PFSK-1 (cell line): ENCODE data around the gene ANKH.

ENCODE experiments used
- POLR2AphosphoS5 ChIP-seq: IDR thresholded peaks from 2 replicates; pipeline ENCODE4 v1.6.1; 2012; ENCODE audit warnings: low read depth, mild to moderate bottlenecking, control low read depth, low read length, moderate library complexity
- TAF1 ChIP-seq: IDR thresholded peaks from 2 replicates; pipeline ENCODE4 v1.6.1; 2012; ENCODE audit warnings: low read length, control low read depth, borderline replicate concordance; ENCODE audit not compliant: insufficient read depth
- TF ChIP-seq, protein P1 (sequence below), 2 experiments: IDR thresholded peaks; 2 replicates each; pipeline versions ENCODE4 v1.6.1 to v1.8.0; 2011 to 2012; ENCODE audit warnings: low read depth in 2 of 2, low read length in 2 of 2, control low read depth in 1 of 2, inconsistent platforms in 1 of 2, mild to moderate bottlenecking in 1 of 2, moderate library complexity in 1 of 2; ENCODE audit not compliant: insufficient read depth in 1 of 2

DNA sequence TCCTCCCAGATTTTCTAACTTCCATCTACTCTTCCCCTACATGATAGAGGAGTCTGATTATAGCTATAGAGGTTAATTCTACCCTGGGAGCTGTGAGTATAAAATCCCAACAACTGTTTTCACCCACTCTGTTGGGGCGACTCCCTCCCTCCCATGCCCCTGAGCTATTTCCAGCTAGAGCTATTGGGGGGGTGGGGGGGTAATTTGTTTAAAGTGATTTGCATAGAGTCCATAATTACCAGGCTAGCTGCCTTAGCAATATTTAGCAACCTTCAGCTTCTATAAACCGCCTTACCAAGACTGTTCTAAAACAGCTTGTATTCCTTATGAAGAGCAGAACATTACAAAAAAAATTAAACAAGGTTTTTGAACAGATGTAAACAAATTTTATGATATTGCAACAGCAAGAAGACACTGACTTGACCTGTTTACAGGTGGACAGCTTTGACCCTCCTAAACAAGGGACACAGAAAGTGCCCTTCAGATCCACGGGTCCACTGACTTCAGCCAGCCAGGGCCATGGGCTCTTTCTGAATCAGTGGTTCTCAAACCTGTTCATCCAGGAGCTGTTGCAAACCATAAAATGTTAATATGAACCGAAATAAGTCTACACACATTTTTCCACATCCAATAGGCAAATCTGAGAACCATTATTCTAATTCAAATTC, 108.9 kb downstream of the ANKH start:
- TF ChIP-seq POLR2AphosphoS5: no peak
- no peak for TF ChIP-seq TAF1
- TF ChIP-seq, protein P1, sequence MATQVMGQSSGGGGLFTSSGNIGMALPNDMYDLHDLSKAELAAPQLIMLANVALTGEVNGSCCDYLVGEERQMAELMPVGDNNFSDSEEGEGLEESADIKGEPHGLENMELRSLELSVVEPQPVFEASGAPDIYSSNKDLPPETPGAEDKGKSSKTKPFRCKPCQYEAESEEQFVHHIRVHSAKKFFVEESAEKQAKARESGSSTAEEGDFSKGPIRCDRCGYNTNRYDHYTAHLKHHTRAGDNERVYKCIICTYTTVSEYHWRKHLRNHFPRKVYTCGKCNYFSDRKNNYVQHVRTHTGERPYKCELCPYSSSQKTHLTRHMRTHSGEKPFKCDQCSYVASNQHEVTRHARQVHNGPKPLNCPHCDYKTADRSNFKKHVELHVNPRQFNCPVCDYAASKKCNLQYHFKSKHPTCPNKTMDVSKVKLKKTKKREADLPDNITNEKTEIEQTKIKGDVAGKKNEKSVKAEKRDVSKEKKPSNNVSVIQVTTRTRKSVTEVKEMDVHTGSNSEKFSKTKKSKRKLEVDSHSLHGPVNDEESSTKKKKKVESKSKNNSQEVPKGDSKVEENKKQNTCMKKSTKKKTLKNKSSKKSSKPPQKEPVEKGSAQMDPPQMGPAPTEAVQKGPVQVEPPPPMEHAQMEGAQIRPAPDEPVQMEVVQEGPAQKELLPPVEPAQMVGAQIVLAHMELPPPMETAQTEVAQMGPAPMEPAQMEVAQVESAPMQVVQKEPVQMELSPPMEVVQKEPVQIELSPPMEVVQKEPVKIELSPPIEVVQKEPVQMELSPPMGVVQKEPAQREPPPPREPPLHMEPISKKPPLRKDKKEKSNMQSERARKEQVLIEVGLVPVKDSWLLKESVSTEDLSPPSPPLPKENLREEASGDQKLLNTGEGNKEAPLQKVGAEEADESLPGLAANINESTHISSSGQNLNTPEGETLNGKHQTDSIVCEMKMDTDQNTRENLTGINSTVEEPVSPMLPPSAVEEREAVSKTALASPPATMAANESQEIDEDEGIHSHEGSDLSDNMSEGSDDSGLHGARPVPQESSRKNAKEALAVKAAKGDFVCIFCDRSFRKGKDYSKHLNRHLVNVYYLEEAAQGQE (IDR thresholded peaks at IDR 0.05; ENCODE audit: insufficient read depth in 1 of 2, low read depth in 2 of 2, low read length in 2 of 2): no peak
